Stimulated activated CD4-positive, alpha-beta T cell treated with anti-CD3 and anti-CD28 coated beads, Interleukin-2, amount 100 ng/mL, for 4 hours (primary cell): ENCODE data around the gene MYPOP.
"Not testable (repeated sequence)": the region's sequence is repeated elsewhere in the genome, so short reads cannot be mapped to it uniquely, and the experiment has no call there.

Source experiments
- DNase-seq: peaks from one replicate; pipeline ENCODE4 v3.0.0-alpha.2; 2020; ENCODE audit warnings: low read depth

The MYPOP gene

GRCh38 chr19:45908956-45909355, 6.5 kb upstream of the MYPOP start:
- no peak for DNase-seq

GRCh38 chr19:45906221-45906620, 3.8 kb upstream of the MYPOP start:
- DNase-seq = no peak

GRCh38 chr19:45905011-45905410, 2.6 kb upstream of the MYPOP start:
- DNase-seq = no peak

- DNase-seq = peak; percentile 99
Measured at GRCh38 chr19:45902651-45903625, 525 bp upstream of the MYPOP start.

- no peak for DNase-seq
Measured at GRCh38 chr19:45901432-45901911, 941 bp downstream of the MYPOP start.

GRCh38 chr19:45900738-45901431, 1.5 kb downstream of the MYPOP start:
- DNase-seq = no peak

- no peak for DNase-seq
Measured at GRCh38 chr19:45899919-45900589, 2.4 kb downstream of the MYPOP start.

GRCh38 chr19:45899253-45899652, 3.2 kb downstream of the MYPOP start:
- DNase-seq = no peak

GRCh38 chr19:45897261-45897812, 5.1 kb downstream of the MYPOP start:
- DNase-seq = no peak

GRCh38 chr19:45895983-45896599, 6.3 kb downstream of the MYPOP start:
- DNase-seq = not testable (repeated sequence)

- no peak for DNase-seq
Measured at GRCh38 chr19:45895519-45895972, 6.9 kb downstream of the MYPOP start.

- DNase-seq = no peak
Measured at GRCh38 chr19:45890877-45891276, 11.5 kb downstream of the MYPOP start.

GRCh38 chr19:45889210-45889885, 13.1 kb downstream of the MYPOP start:
- no peak for DNase-seq

GRCh38 chr19:45887200-45887710, 15.2 kb downstream of the MYPOP start:
- no peak for DNase-seq

GRCh38 chr19:45886427-45887199, 15.8 kb downstream of the MYPOP start:
- peak; percentile 82 for DNase-seq

GRCh38 chr19:45885556-45886426, 16.6 kb downstream of the MYPOP start, which contains the start of gene IRF2BP1:
Gene IRF2BP1 (minus strand): TSS chr19:45886141. CDS start chr19:45885774, 367 bp downstream.
- DNase-seq = peak; percentile 81

- no peak for DNase-seq
Measured at GRCh38 chr19:45884682-45885555, 17.5 kb downstream of the MYPOP start.
